Upper lobe of left lung (tissue), 4 donors: ENCODE data around the gene TENM4.

Experiments
- POLR2A ChIP-seq, 4 donors: fragments of 450-650 bp; IDR thresholded peaks; one replicate each; pipeline ENCODE4 v1.5.1; 2016 to 2017; ENCODE audit warnings: antibody characterized with exemption in 4 of 4, mild to moderate bottlenecking in 2 of 4
- POLR2AphosphoS5 ChIP-seq, 2 donors: sonication (generic); formaldehyde crosslinking; IDR thresholded peaks; one replicate each; pipeline ENCODE4 v1.5.1; 2017; ENCODE audit warnings: antibody characterized with exemption in 2 of 2
- TF ChIP-seq, protein P1 (sequence below), 6 experiments: fragments of 450-650 bp in 4 of 6; fragments of 200-600 bp in 2 of 6; sonication (generic) in 2 of 6; IDR thresholded peaks; one replicate each; pipeline ENCODE4 v1.5.1; 2016 to 2019; ENCODE audit warnings: antibody characterized with exemption in 6 of 6

DNA sequence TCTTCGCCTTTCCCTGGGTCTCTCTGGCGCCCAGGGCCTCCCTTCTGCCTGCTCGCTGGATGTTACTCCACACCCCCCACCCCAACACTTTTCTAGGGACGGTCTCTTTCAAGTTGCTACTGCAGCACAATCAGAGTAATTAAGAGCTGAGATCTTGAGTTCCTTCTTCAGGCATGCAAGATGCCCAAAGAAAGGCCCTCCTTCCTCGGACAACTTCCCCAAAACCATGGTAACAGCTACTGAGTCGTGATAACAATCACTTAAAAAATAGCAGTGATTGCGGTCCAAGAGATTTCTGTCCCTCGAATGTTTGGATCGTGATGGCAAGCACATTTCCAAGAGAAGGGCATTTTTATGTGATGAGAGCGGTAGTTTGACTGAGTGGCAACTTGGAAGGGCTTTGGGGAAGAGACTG lies 638 bp upstream of the TENM4 start:
- TF ChIP-seq POLR2AphosphoS5 (IDR thresholded peaks at IDR 0.05) (no peak), POLR2A (IDR thresholded peaks at IDR 0.05) (no peak)
- TF ChIP-seq, protein P1, sequence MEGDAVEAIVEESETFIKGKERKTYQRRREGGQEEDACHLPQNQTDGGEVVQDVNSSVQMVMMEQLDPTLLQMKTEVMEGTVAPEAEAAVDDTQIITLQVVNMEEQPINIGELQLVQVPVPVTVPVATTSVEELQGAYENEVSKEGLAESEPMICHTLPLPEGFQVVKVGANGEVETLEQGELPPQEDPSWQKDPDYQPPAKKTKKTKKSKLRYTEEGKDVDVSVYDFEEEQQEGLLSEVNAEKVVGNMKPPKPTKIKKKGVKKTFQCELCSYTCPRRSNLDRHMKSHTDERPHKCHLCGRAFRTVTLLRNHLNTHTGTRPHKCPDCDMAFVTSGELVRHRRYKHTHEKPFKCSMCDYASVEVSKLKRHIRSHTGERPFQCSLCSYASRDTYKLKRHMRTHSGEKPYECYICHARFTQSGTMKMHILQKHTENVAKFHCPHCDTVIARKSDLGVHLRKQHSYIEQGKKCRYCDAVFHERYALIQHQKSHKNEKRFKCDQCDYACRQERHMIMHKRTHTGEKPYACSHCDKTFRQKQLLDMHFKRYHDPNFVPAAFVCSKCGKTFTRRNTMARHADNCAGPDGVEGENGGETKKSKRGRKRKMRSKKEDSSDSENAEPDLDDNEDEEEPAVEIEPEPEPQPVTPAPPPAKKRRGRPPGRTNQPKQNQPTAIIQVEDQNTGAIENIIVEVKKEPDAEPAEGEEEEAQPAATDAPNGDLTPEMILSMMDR (IDR thresholded peaks at IDR 0.05): no peak
